Suppressor macrophage (primary cell): ENCODE results near the gene AREL1.

Experiments used
- DNase-seq, 4 experiments: peaks; one replicate each; pipeline ENCODE4 v3.0.0-alpha.2; 2020 to 2022

AREL1 gene

DNA sequence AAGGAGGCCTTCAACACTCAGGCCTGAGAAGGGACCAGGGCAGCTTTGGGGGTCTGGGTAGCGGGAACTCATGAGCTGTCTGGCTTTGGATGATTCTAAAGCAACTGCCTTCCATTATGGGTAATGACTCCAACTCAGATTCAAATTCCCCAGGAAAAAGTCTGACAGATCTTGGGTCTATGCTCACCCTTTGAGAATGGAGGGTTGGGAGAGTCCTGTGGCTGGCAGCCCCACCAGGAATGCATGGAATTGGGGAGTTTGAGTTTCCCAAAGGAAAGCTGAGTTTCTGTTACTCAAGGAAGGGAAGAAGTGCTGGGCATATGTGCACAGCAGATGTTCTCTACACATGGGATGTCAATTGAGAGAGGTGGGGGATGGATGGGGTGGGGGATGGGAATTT, 78.4 kb downstream of the AREL1 start:
- DNase-seq: no peak

DNA sequence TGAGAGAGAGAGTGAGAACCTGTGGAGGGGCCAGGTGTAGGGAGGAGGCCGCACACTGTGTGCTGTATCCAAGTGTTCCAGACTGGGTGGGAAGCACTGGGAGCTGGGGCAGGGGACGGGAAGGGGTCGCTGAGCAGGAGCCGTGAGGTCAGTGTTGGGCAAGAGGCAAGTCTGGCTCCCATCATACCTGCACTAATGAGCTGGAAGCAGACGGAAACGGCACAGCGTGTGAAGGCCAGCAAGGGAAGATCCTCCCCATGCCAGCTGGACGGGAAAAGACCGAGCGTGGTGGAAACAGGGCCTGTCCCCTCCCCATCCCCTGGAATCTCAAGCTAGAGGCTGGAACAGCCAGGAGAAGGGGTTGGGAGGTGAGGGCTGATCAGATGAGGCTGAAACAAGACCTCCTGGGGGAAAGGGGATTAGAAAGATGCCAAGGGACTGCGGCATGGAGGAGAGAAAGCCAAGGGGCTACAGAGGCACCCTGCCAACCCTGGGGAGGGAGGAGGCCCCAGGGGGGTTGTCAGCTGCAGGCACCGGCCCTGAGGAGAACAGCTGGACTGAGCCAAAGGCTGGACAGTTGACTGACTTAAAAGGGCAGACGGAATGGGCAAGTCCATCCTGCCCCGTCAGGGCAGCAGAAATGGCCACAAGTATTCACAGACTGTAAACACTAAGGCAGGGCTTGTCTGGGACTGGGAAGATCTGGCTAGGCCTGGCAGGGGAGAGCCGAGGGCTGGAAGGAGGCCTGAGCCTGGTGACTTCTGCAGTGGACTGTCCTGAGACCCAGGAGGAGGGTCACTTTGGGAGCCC, 81.8 kb downstream of the AREL1 start:
- no peak for DNase-seq

DNA sequence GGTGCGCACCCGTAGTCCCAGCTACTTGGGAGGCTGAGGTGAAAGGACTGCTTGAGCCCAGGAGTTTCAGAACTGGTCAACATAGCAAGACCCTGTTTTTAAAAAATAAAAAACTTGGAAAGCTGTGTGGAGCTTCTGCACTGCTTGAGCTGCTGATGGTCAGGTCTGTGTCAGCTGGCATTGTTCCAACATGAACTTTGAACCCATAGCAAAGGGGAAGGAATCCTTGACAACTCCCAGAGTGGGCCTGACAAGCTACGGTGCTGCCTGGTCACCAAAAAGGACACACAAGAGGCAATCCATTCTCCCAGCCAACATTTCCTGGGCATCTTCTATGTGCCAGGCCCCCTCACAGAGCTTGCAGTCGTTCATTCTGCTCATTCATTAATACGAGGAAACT, 84.5 kb downstream of the AREL1 start:
- DNase-seq: peak in 3 of 4 experiments; percentile 21 to 58 (median 49)

DNA sequence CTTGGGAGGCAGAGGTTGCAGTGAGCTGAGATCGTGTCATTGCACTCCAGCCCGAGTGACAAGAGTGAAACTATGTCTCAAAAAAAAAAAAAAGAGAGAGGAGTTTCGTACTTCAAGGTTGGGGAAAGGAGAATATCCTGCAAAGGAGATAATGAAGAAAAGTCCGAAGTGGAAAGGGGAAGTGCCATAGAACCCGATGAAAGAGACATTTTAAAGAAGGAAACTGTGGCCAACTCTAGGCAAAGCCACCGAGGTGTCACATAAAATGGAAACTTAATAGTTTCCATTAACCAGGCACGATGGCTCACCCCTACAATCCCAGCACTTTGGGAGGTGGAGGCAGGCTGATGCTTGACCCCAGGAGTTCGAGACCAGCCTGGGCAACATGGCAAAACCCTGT, 85.8 kb downstream of the AREL1 start:
- DNase-seq: peak; percentile 53 to 74 (median 66)

DNA sequence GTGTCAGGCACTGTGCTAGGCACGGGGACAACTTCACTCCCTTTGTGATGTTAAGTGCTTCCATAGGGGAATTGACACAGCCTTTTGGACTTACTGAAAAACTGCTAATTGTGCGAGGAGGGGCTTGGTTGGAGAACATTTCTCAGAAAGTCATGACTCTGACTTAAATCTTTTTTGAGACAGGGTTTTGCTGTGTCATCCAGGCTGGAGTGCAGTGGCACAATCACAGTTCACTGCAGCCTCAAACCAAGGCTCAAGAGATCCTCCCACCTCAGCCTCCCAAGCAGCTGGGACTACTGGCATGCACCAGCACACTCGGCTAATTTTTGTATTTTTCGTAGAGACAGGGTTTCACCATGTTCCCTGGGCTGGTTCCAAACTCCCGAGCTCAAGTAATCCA, 90.6 kb downstream of the AREL1 start:
- no peak for DNase-seq

DNA sequence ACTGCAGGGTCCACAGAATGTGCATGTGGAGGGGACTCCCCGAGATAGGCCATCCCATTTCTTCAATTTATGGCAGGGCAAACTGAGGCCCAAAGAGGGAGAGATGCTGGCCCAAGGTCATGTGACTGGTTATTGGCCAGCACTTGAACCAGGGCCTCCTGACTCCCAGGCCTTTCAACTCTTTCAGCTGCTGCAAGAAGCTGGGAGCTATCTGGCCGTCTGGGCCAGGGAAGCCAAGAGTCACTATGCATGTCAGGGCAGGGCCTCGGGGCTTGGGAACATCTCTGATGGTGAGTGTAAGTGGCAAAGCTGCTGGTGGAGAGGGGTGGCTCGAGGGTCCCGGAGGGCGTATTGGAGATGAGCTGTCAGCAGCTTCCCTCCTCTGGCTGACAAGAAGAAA, 91.3 kb downstream of the AREL1 start:
- DNase-seq: no peak

DNA sequence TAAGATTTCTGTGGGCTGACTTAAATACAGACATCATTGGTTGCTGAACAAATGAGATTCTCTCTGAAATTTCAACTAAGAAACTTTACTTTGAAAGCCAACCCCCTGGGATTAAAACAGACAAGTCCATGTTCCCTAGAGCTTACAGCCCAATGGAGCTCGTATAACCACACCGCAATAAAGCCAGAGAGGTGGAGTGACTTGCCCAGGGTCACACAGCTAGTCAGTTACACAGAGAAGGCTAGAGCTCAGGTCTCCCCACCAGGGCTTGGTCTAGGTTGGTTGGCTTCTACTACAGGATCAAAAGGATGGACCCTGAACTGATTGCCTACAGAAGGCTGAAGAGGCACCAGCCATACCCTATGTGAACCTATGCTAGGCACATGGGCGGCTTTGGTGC, 92.0 kb downstream of the AREL1 start:
- no peak for DNase-seq

DNA sequence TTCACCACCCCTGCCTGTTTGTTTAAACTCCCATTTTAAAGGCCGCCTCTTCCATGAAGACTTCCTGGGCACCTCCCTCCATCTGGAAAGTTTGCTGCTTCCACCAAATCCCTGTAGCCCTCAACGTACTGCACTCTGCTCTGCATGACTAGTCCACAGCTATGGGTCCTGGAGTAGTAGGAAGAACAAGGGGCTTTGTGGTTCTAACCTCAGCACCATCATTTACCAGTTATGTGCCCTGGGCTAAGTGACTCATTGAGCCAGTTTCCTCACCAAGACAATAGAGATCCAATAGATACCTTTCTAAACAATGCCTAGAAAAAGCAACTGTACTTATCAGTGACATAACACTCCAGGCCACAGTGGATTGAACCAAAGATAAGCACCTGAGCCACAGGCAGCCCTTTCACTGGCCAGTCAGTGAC, 92.4 kb downstream of the AREL1 start:
- no peak for DNase-seq

DNA sequence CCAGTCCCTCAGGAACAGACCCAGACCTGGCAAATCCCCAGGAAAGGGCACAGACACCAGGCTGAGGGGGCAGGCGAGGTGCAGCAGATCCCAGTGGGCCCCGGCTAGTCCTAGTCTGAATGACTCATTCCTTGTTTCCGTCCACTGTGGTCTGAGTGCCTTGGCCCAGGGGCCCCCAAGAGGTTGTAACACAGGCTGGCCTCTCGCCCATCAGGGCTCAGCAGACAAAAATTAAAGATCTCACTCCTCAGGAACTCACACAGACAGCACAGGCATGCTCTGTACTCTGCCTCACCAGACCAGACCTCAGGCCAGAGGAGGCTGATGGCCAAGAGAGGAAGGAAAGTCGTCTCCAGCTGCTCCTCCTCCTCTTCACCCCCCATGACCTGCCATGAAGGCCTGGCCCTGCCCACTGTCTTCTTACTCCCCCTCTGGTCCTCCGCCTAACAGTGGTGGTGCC, 93.2 kb downstream of the AREL1 start:
- peak; percentile 33 to 61 (median 52) for DNase-seq

DNA sequence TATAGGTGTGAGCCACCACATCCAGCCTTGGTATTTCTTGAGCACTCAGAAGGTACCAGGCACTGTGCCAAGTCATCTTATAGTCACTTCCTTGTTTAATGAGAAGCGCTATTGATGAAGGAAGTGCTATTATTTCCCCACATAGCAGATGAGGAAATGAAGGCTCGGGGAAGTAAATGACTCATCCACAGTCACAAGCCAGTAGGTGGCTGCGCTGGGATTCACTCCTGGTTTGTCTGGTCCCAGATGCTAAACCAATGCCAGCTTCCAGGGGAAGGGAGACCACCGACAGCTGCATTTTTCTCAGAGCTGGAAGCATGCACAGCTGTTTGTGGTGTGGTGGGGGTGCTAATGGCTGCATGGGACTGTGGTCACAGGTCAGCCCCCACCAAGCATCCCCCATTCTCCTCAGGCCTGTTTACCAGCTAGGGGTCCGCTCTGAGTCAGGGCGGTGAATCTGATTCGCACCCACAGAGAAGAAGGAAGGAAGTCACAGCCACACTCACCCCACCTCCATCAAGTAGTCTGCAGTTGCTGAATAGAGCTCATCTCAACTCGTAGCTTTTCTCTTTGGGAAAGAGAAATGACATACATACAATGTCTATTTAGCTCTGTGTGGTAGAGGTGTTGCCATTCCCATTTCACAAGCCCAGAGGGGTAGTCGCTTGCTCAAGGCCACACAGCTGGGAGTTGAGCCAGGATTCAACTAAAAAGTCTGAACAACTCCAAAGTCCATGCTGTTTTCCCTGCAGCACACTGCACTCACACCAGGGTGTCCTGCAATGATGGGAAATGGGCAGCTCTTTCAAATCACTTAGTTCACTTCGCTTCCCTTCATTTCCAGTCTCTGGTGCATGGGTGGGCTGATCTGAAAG, 94.6 kb downstream of the AREL1 start:
- DNase-seq: peak; percentile 88 to 97 (median 95)

DNA sequence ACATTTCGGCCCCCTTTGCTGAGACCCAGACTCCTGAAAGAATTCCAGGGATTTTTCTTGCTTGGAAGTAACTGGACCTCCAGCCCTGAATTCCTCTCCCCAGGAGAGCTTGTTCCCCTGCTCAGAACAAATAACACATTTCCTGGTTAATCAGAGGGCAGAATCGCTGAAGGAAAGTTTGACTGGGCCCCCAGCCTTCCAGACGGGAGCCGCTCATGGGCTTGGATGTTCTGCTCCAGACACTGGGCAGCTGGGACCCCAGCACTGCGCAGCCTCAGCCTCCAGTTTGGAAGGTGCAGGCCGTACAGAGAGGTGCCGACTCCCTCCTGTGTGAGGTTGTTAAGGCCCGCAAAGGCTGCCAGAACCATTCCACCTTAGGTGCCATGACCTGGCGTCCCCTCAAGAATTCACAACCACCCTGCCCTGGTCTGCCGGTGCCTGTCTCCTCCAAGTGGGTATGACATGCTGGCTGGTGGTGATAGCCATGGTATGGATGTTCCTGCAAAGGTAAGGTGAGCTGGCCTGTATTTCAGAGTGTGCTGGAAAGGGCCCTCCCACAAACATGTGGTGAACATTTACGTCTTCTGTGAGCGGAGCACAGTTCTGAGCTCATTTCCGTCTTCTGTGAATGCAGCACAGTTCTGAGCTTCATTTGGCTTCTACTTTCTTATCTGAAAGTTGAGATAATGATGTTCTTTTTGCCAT, 95.7 kb downstream of the AREL1 start:
- DNase-seq: no peak

DNA sequence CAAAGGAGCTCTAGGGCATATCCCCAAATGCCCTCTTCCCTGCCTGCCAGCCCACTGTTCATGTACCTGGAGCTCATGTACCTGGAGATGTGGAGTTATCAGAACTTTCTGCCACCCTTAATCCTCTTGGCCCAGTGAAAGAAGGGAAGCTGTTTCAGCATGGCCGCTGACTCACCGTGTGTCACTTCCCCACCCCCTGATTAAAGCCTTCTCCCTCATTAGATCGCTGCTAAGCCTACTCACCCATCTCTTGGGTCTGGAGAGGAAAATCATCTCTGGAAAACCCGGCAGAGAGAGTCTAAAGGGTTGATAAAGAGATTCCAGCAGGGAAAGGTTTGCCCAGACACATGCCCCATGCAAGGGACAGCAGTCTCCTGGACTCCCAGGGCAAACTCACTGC, 96.4 kb downstream of the AREL1 start:
- DNase-seq: peak; percentile 72 to 86 (median 82)

DNA sequence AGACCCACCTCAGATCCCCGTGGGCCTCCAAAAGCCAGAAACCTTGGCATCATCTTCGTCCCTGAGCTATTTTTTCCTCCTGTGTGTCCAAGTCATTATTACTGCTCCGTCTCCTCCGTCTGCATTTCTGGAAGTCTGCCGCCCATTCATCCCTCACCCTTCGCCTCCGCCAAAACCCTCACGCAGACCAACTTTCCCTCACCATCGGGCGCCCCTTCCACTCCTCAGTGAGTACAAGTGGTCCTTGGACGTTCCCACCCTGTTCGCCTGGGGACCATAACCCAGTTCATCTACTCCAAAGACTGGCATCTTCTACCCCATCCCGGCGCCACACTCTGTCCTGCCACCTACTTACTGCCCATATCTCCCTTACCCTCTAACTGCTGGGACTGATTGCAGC, 97.1 kb downstream of the AREL1 start:
- DNase-seq: no peak

DNA sequence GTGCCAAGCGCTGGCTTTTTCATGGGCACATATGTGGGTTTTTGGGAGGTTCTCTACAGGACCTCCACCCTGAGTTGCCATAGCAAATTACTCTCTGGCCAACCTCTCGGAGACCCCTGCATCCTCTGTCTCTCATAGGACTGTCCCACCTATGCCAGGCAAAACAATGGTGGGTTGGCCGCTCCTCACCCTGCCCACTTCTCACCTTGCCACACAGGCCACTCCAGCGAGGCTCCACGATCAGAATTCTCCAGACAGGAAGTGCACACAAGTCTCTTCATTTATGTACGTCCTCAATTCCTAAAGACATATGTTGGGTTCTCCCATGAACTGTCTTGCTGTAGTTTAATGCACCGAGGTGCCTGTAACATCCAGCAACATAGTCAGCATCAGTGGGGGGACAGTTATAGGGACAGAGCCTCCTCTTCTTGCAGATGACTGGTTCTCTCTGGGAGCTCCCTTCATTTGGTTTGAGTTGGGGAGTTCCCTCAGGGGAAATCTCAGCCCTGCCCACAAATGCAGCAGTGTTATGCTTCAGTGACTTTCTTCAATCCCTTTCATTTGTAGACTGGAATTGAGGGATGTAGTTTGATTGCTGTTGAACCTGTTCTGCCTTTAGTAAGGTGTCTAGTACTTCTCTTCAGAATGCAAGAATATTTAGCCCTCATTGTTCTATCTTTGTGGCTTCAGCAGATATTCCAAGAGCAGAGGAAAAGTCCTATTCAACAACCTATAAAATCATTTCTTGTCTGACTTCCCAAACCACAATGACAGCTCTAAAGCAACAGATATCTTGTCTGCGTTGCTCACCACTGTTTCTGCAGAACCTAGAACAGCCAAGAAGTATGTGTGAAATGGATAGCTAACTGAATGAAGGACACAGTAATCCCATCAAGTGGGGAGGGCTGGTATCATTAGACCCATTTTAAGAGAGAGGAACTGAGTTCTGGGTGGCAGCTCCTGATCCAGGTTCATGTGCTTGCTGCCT, 98.1 kb downstream of the AREL1 start:
- DNase-seq: peak in 1 of 4 experiments; percentile 28

DNA sequence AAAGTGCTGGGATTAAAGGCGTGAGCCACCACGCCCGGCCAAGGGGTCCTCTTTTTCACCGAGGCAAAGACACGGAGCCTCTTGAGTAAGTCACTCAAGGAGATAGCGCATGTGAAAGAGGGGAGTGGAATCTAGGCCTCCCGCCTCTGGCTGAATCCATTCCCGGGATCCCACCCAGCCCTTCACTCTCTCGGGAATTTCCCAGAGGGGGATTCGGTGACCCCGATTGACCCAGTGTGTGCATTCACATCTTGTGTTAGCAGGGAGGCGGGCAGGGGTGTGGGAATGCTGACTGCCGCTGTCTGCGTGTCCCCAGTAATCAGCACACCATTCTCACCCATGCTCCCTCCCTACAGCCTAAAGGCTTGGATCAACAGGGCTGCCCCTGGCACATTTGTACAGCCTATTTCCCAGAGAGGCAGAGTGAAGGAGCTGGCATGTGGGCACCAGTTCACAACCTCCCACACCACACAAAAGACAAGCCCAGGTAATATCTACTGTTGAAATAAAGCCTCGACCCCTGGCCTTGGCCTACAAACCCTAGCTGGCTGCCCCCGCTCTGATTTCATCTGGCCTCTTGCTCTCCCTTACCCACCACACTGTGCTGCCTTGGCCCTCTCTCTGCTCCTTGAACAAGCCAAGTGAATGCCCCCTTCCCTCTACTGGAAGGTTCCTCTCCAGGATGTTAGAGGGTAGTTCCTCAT, 99.5 kb downstream of the AREL1 start:
- peak in 1 of 4 experiments; percentile 37 for DNase-seq

DNA sequence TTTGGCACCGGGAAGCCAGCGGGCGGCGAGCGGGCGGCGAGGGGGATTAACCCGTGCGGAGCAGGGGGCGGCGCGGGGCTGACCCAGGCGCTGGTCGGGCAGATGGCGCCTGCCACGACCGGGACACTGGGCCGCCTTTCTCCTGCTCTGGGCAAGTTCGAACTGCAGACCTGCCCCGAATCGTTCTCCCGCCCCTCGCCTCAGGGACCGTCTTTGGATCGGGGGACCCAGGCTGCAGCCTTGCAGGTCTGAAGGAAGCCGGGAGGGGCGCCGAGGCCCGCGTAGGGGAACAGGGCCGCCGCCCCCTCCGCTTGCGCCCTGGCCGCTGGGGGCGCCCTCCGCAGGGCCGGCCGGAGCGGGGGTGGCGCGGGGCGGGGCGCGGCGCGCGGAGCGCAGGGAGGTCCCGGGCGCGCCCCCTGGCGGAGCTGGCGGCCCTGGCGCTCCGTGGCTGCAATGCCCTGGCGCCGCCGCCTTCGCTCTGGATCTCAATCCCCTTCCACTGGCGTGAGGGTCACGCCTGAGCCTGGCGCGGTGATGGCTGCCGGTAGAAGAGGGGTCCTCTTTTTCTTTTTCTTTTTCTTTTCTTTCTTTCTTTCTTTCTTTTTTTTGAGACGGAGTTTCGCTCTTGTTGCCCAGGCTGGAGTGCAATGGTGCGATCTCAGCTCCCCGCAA, 100.4 kb downstream of the AREL1 start:
- peak; percentile 88 to 98 (median 94) for DNase-seq

DNA sequence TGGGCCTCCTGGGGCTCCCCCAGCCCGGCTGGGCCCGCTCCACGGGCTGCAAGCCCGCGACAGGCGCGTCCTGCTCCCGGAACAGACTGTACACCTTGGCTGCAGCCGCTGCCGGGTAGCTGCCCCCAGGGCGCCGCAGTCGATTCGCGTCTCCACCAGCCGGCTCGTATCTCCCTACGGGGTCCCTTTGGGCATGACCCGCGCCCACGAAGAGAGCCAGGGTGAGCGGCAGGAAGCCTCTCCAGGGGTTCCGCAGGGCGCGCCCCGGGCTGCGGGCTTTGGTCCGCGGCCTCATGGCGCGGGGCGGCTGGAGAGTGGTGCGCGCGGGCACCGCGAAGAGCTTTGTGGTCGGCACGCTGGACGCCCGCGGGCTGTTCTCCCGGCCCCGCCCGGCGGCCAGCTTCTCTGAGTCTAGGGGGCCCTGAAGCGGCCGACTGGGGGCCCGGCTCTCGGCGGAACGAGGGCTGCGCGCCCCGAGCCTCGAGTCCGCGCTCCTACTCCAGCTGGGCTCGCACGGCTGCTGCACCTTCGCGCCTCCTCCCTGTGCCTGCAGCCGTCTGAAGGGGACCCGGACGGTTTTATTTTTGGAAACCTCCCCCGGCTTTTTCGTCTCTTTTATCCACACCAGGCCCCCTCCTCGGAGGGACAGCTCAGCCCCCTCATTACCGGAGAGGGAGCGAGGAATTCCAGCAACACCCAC, 101.1 kb downstream of the AREL1 start, which contains the start of gene LTBP2:
LTBP2 (minus strand) TSS at position 588 of the 700 bp plus-strand sequence; CDS start at position 295, 293 bp downstream.
- peak in 2 of 4 experiments; percentile 37 to 51 for DNase-seq
